Loucy (cell line): ENCODE measurements around the gene NMB.

Experiments used
- EZH2phosphoT487 ChIP-seq: fragments of 200-600 bp; IDR thresholded peaks from 2 replicates; pipeline ENCODE4 v1.6.1; 2018; ENCODE audit warnings: antibody characterized with exemption, mild to moderate bottlenecking, moderate library complexity, borderline replicate concordance
- TF ChIP-seq, protein P1 (sequence below): fragments of 200-600 bp; sonication (generic); conservative IDR thresholded peaks from 2 replicates; pipeline ENCODE4 v1.5.1; 2014; ENCODE audit warnings: mild to moderate bottlenecking, antibody characterized with exemption, low read length

DNA sequence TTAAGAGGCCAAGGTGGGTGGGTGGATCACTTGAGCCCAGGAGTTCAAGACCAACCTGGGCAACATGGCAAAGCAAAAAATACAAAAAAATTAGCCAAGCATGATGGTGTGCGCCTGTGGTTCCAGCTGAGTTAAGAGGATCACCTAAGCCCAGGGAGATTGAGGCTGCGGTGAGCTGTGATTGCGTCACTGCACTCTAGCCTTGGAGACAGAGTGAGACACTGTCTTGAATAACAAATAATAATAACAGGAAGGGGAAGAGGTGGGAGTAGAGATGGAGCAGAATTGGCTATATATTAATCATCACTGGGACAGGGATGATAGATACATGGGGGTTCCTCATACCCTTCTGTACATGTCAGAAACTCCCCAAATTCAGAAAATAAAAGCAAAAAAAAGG, 23.8 kb upstream of the NMB start:
- TF ChIP-seq, protein P1, sequence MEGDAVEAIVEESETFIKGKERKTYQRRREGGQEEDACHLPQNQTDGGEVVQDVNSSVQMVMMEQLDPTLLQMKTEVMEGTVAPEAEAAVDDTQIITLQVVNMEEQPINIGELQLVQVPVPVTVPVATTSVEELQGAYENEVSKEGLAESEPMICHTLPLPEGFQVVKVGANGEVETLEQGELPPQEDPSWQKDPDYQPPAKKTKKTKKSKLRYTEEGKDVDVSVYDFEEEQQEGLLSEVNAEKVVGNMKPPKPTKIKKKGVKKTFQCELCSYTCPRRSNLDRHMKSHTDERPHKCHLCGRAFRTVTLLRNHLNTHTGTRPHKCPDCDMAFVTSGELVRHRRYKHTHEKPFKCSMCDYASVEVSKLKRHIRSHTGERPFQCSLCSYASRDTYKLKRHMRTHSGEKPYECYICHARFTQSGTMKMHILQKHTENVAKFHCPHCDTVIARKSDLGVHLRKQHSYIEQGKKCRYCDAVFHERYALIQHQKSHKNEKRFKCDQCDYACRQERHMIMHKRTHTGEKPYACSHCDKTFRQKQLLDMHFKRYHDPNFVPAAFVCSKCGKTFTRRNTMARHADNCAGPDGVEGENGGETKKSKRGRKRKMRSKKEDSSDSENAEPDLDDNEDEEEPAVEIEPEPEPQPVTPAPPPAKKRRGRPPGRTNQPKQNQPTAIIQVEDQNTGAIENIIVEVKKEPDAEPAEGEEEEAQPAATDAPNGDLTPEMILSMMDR: no peak
- no peak for TF ChIP-seq EZH2phosphoT487
